DOHH2 (cell line): ENCODE measurements around the gene BECN2.

Experiments used
- EZH2phosphoT487 ChIP-seq: fragments of 200-600 bp; sonication (generic); IDR thresholded peaks from 2 replicates; pipeline ENCODE4 v1.6.1; 2017; ENCODE audit warnings: borderline replicate concordance, mild to moderate bottlenecking, antibody characterized with exemption, low read length, moderate library complexity, mixed read lengths
- TF ChIP-seq, protein P1 (sequence below): fragments of 200-600 bp; sonication (generic); IDR thresholded peaks from one replicate; pipeline ENCODE4 v1.5.1; 2014; ENCODE audit warnings: antibody characterized with exemption, mild to moderate bottlenecking, low read depth, low read length; ENCODE audit not compliant: poor library complexity, severe bottlenecking

DNA sequence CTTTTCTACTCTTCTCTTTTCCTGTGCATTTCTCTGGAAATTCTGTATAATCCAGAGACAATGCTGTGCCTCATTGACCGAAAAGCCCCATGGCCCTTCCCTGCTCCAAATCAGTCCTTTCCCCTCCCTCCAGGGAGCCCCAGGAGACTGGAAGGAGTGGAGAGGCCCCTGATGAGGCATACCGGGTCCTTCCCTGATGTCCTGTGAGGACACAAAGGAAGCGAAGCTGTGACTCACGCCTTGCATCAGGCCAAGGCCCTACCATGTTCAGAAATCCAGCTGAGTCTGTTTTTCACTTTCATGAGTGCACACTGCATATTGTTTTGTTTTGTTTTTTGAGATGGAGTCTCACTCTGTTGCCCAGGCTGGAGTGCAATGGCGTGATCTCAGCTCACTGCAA lies 38.7 kb upstream of the BECN2 start:
- TF ChIP-seq, protein P1, sequence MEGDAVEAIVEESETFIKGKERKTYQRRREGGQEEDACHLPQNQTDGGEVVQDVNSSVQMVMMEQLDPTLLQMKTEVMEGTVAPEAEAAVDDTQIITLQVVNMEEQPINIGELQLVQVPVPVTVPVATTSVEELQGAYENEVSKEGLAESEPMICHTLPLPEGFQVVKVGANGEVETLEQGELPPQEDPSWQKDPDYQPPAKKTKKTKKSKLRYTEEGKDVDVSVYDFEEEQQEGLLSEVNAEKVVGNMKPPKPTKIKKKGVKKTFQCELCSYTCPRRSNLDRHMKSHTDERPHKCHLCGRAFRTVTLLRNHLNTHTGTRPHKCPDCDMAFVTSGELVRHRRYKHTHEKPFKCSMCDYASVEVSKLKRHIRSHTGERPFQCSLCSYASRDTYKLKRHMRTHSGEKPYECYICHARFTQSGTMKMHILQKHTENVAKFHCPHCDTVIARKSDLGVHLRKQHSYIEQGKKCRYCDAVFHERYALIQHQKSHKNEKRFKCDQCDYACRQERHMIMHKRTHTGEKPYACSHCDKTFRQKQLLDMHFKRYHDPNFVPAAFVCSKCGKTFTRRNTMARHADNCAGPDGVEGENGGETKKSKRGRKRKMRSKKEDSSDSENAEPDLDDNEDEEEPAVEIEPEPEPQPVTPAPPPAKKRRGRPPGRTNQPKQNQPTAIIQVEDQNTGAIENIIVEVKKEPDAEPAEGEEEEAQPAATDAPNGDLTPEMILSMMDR, result no peak
- TF ChIP-seq EZH2phosphoT487, result no peak
